Stimulated activated CD4-positive, alpha-beta T cell treated with anti-CD3 and anti-CD28 coated beads, Interleukin-2, amount 100 ng/mL, for 24 hours (primary cell): ENCODE data around the gene KMT2B.
"Not testable (repeated sequence)": the region's sequence is repeated elsewhere in the genome, so short reads cannot be mapped to it uniquely, and the experiment has no call there.

ENCODE experiments used
- DNase-seq, 2 donors: peaks; one replicate each; pipeline ENCODE4 v3.0.0-alpha.2; 2020

Gene KMT2B

DNA sequence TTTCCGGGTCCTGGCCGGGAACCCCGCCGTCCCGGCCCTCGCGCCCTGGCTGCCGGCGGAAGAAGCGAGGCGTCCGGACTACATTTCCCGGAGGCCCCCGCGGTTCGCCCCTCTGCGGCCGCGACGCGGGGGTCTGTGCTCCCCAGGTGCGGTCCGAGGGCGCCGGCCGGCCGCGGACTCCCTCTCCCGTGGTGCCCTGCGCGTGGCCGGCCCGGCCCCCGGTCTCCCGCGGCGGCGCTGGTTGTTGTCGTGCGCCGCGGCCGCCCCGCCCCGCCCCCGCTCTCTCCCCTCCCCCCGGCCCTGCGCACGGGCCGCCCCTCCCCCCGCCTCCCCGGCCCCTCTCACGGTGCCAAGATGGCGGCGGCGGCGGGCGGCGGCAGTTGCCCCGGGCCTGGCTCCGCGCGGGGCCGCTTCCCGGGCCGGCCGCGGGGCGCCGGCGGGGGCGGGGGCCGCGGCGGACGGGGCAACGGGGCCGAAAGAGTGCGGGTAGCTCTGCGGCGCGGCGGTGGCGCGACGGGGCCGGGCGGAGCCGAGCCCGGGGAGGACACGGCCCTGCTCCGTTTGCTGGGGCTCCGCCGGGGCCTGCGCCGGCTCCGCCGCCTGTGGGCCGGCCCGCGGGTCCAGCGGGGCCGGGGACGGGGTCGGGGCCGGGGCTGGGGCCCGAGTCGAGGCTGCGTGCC is at the start of gene KMT2B:
TSS of gene KMT2B (plus strand) at position 339 of the 680 bp plus-strand sequence. CDS start at position 355, 16 bp downstream.
- DNase-seq = no peak

- DNase-seq = no peak
Measured at GRCh38 chr19:35669566-35669965, 48.2 kb upstream of the KMT2B start.

- DNase-seq = no peak
Measured at GRCh38 chr19:35669974-35670373, 47.8 kb upstream of the KMT2B start.

DNA sequence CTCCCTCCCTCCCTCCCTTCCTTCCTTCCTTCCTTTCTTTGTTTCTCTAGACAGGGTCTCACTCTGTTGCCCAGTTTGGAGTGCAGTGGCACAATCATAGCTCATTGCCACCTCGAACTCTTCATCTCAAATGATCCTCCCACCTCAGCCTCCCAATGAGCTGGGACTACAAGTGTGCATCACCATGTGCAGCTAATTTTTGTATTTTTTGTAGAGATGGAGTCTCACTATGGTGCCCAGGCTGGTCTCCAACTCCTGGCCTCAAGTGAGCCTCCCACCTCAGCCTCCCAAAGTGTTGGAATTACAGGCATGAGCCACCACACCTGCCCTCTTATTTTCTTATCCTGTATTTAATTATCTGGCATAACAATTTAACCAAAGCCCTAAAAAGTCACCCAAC is 47.1 kb upstream of the KMT2B start:
- DNase-seq = no peak

- no peak for DNase-seq
Measured at GRCh38 chr19:35671818-35672217, 46.0 kb upstream of the KMT2B start.

- peak; percentile 56 to 66 for DNase-seq
Measured at GRCh38 chr19:35673121-35673804, 44.5 kb upstream of the KMT2B start.

GRCh38 chr19:35675589-35676140 is 42.1 kb upstream of the KMT2B start:
- DNase-seq = no peak

GRCh38 chr19:35689836-35690235 is 28.0 kb upstream of the KMT2B start:
- DNase-seq = no peak

GRCh38 chr19:35691106-35691505 is 26.7 kb upstream of the KMT2B start:
- not testable (repeated sequence) for DNase-seq

DNA sequence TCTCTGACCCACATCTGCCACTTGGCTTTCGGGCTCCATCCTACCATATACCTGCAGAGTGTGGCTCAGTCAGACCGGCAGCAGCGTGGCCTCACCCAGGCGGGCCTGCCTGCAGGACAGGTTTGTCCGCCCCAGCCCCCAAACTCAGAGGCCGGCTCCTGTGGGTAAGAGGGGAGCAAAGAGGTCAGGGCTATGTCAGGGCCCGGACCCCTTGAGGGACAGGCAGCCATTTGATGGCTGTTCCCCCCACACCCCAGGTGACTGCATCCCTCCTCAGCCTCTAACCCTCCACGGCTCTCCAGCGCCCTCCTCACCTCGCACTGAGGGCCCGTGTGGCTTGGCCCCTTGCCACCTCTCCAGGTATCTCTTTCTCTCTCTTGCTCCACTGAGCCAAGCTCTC is 25.8 kb upstream of the KMT2B start:
- no peak for DNase-seq

DNA sequence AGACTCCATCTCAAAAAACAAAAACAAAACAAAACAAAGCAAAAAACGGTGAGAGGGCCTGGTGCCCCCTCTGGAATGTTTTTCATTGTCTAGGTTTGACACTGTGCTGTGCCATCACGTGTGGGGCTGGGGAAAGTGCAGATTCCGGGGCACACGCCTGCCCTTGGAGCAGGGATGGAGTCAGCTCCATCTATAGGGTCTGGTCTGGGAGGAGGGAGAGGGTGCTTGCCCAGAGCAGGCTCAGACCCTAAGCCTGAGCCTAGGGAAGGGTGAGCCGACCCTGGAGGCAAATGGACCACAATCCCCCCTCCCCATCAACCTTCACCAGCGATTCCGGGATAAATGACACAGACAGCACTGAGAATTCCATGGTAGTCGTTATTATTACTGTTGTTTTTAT is 24.4 kb upstream of the KMT2B start:
- DNase-seq = no peak

- peak; percentile 92 for DNase-seq
Measured at GRCh38 chr19:35693835-35694599, 23.8 kb upstream of the KMT2B start.

- DNase-seq = no peak
Measured at GRCh38 chr19:35695895-35696422, 21.8 kb upstream of the KMT2B start.

DNA sequence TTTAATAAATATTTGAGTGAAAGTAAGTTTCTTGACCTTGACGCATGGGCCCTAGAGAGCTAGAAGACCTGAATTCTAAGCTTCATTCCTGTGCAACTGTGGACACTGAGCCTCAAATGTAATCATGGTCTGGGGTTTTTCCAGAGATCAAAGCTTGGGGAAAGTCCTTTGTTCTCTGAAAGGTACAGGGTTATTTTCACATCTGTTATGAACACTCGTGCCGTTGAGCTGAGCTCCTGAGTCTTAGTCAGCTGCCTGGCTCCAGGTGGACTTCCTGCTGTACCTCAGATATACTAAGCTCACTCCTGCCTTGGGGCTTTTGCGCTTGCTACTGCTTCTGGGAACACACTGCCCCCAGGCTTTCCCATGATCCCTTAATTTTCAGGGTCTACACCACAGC is 21.0 kb upstream of the KMT2B start:
- DNase-seq = no peak

DNA sequence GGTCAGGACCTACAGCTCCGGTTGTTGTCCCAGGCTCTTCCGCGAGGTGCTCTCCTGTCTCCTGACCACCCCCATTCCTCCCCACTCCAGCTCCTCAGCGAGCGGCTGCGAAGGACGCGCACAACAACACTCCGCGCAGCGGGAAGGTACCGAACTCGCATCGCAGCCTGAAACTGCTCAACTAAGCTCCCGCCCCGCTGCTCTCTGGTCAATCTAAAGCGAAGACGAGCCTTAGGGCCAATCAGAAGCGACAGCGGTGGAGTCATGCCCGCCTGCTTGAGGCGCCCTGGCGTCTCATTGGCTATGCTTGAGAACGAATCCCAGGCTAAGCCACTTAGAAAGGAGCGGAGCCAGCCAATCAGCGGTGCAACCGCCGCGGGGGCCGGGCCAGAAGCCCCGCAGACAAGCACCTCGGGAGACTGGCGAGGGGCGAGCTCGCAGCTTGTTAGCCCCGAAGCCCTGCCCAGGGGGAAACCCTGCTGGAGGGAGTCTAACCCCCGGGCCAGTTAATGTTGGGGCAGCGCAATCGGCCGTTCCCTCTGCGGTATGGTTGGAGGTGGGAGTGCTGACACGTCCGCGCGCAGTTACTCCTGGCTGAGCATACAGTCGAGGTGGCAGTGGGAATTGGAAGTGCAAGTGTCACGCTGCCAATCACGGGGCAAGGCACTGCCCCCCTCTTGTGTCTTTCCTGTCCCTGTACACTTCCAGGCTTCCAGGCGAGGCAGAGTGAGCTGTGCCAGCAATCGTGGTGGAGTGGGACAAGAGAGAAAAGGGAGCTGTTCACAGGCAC is 15.4 kb upstream of the KMT2B start:
- peak; percentile 93 for DNase-seq

DNA sequence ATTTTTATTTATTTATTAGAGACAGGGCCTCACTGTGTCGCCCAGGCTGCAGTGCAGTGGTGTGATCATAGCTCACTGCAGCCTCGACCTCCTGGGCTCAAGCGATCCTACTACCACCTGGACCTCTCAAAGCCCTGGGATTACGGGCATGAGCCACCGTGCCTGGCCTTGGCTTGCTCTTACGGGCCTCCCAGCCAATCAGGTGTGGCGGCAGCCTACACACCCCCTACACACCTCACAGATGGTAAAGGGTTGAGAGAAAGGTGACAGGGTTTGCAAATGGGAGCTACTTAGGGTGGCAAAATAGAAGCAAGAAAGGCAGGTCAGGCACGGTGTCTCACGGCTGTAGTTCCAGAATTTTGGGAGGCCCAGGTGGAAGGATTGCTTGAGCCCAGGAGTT is 14.5 kb upstream of the KMT2B start:
- DNase-seq = no peak

GRCh38 chr19:35704218-35704617 is 13.6 kb upstream of the KMT2B start, which contains the start of gene ZBTB32:
TSS of gene ZBTB32 (plus strand) at chr19:35704558. CDS start at chr19:35714627, 10,069 bp downstream.
- peak in 1 of 2 donors; percentile 37 for DNase-seq

GRCh38 chr19:35708391-35708790 is 9.4 kb upstream of the KMT2B start:
- DNase-seq = no peak

DNA sequence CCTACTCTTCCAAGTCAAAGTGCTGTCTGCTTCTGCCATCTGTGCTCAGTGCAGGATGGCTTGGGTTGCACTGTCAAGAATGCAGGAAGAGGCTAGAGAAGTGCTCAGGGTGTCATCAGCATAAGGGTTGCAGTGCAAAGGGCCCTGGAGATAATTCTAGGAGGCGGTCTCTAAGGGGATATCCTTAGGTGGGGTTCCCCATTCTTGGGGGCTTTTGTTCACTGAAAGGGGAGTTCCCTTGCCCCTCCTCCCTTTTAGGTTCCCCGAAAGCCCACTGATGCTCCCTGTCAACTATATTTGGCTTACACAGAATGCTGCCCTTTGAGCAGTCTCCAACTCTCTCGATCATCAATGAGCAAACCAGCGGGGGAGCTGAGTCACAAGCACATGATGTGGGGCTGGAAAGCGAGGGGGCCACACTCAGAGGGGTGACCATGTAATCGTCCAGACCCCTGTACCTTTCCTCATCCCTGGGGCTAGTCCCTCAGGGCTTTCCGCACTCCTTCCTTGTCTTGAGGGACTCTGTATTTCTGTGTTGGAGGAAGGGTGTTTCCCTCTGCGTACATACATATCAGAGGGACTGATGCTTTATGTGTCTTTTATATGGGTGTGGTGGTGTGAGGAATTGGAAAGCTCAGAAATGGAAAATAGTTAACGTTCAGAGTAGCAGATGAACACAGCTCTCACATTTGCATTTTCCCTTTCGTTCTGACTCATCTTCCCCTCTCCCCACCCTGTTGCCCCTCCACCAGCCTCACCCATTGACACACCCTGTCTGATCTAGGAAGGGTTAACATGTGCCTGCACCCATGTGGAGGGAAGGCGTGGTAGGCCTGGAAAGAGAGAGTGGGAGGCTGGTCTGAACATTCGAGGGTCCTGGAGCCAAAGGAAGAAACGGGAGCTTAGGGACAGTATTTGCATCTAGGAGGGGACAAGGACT is 6.7 kb upstream of the KMT2B start:
- DNase-seq = peak; percentile 65 to 73

GRCh38 chr19:35712567-35713505 is 5.0 kb upstream of the KMT2B start:
- peak; percentile 71 to 87 for DNase-seq
